SK-N-SH (cell line): ENCODE data around the gene SCN7A. TPM values are rescaled to one million over a fixed set of nuclear protein-coding genes. Genes with fewer than 3 reads are reported as not detected.

Source experiments
- CTCF ChIA-PET: fragments of 300-600, 350-600 bp; formaldehyde crosslinking; extraction: SDS; loops from one replicate; lab custom pipeline; 2021; lab: Yijun Ruan, JAX
- POLR2A ChIA-PET: fragments of 350-600 bp; sonication (Branson Sonifier 250); formaldehyde crosslinking; extraction: SDS; loops from one replicate; lab custom pipeline; 2020; ENCODE audit warnings: antibody characterized with exemption, inconsistent platforms; lab: Yijun Ruan, JAX
- DNase-seq: peaks from one replicate; pipeline ENCODE4 v3.0.0; 2012
- H2AFZ ChIP-seq: fragments of 200-600 bp; sonication (generic); 2 replicates; pipeline ENCODE4 v1.8.1; 2016; ENCODE audit warnings: antibody characterized with exemption, mild to moderate bottlenecking, low read depth
- H3F3A ChIP-seq: fragments of 200-600 bp; sonication (generic); replicated peaks from 2 replicates; pipeline ENCODE3; 2016; ENCODE audit warnings: antibody characterized with exemption, mild to moderate bottlenecking; ENCODE audit not compliant: insufficient read depth
- H3K27ac ChIP-seq, 2 experiments: fragments of 200-500 bp in 1 of 2; fragments of 200-600 bp in 1 of 2; sonication (Bioruptor generic) in 1 of 2; sonication (generic), shearing (Covaris generic) in 1 of 2; 2 replicates each; pipeline versions ENCODE4 v1.5.1 to v1.6.1; 2014 to 2016; ENCODE audit warnings: low read depth in 2 of 2, inconsistent platforms in 1 of 2, low read length in 1 of 2, mild to moderate bottlenecking in 1 of 2, mixed read lengths in 1 of 2
- H3K27me3 ChIP-seq: fragments of 200-600 bp; sonication (generic), shearing (Covaris generic); 2 replicates; pipeline ENCODE4 v1.6.1; 2016; ENCODE audit warnings: mixed run types; ENCODE audit not compliant: insufficient read depth
- H3K36me3 ChIP-seq, 2 experiments: fragments of 200-500 bp in 1 of 2; fragments of 200-600 bp in 1 of 2; sonication (Bioruptor generic) in 1 of 2; sonication (generic) in 1 of 2; replicated peaks in 1 of 2; 2 replicates each; pipeline versions ENCODE3 to v1.5.1; 2014 to 2016; ENCODE audit warnings: low read length in 1 of 2, mild to moderate bottlenecking in 1 of 2; ENCODE audit not compliant: insufficient read depth in 2 of 2, control insufficient read depth in 1 of 2
- H3K4me1 ChIP-seq, 2 experiments: fragments of 200-500 bp in 1 of 2; fragments of 200-600 bp in 1 of 2; sonication (Bioruptor generic) in 1 of 2; sonication (generic), shearing (Covaris generic) in 1 of 2; 2 replicates each; pipeline versions ENCODE4 v1.5.1 to v1.6.1; 2014 to 2016; ENCODE audit warnings: low read depth in 1 of 2, low read length in 1 of 2, mixed run types in 1 of 2; ENCODE audit not compliant: insufficient read depth in 2 of 2, control insufficient read depth in 1 of 2
- H3K4me2 ChIP-seq: fragments of 200-600 bp; sonication (generic), shearing (Covaris generic); 2 replicates; pipeline ENCODE4 v1.6.1; 2017; ENCODE audit warnings: mixed run types
- H3K4me3 ChIP-seq, 2 experiments: fragments of 200-500 bp in 1 of 2; fragments of 200-600 bp in 1 of 2; sonication (Bioruptor generic) in 1 of 2; sonication (generic), shearing (Covaris generic) in 1 of 2; 2 replicates each; pipeline versions ENCODE4 v1.5.1 to v1.8.1; 2014 to 2016; ENCODE audit warnings: low read depth in 2 of 2, inconsistent platforms in 1 of 2, low read length in 1 of 2, mild to moderate bottlenecking in 1 of 2, mixed read lengths in 1 of 2, moderate library complexity in 1 of 2
- H3K79me2 ChIP-seq: fragments of 200-600 bp; sonication (generic); 2 replicates; pipeline ENCODE4 v1.8.1; 2017; ENCODE audit warnings: mild to moderate bottlenecking; ENCODE audit not compliant: insufficient read depth
- H3K9ac ChIP-seq: fragments of 200-600 bp; sonication (generic); 2 replicates; pipeline ENCODE4 v1.6.1; 2017; ENCODE audit warnings: mixed run types
- H3K9me2 ChIP-seq: fragments of 200-600 bp; sonication (generic); 2 replicates; pipeline ENCODE4 v1.6.1; 2017; ENCODE audit warnings: mixed run types
- H3K9me3 ChIP-seq: fragments of 200-600 bp; sonication (generic); 2 replicates; pipeline ENCODE4 v1.6.1; 2017; ENCODE audit warnings: mixed run types, mild to moderate bottlenecking, moderate library complexity
- H4K20me1 ChIP-seq: fragments of 200-600 bp; sonication (generic); 2 replicates; pipeline ENCODE4 v1.6.1; 2017; ENCODE audit warnings: mild to moderate bottlenecking, mixed run types; ENCODE audit not compliant: insufficient read depth
- CHD2 ChIP-seq: fragments of 150-350 bp; IDR thresholded peaks from 2 replicates; pipeline ENCODE4 v1.6.1; 2018; ENCODE audit warnings: low read length; ENCODE audit not compliant: partially characterized antibody
- ELF1 ChIP-seq: IDR thresholded peaks from 2 replicates; pipeline ENCODE4 v1.4.0; 2012
- EZH2phosphoT487 ChIP-seq: fragments of 200-600 bp; sonication (generic); IDR thresholded peaks from 2 replicates; pipeline ENCODE4 v1.6.1; 2017; ENCODE audit warnings: low read depth, mixed run types, mild to moderate bottlenecking, antibody characterized with exemption, moderate library complexity, borderline replicate concordance
- FOSL2 ChIP-seq: IDR thresholded peaks from 2 replicates; pipeline ENCODE4 v1.4.0; 2012; ENCODE audit warnings: low read depth, mild to moderate bottlenecking, moderate library complexity, borderline replicate concordance
- FOXM1 ChIP-seq: IDR thresholded peaks from 2 replicates; pipeline ENCODE4 v1.4.0; 2012; ENCODE audit warnings: low read depth, mild to moderate bottlenecking
- GABPA ChIP-seq: IDR thresholded peaks from 2 replicates; pipeline ENCODE4 v1.4.0; 2012; ENCODE audit warnings: low read depth, mild to moderate bottlenecking
- GATA2 ChIP-seq: sonication (generic); formaldehyde crosslinking; IDR thresholded peaks from 2 replicates; pipeline ENCODE4 v1.5.0; 2020; ENCODE audit warnings: mild to moderate bottlenecking, missing genetic modification reagents
- JUND ChIP-seq: IDR thresholded peaks from 2 replicates; pipeline ENCODE4 v1.4.0; 2012
- MXI1 ChIP-seq: IDR thresholded peaks from 2 replicates; pipeline ENCODE4 v1.6.1; 2012; ENCODE audit warnings: mild to moderate bottlenecking, low read depth, low read length, improper control_type of control experiment
- NFIC ChIP-seq: IDR thresholded peaks from 2 replicates; pipeline ENCODE4 v1.4.0; 2012; ENCODE audit warnings: borderline replicate concordance
- SIN3A ChIP-seq: IDR thresholded peaks from 2 replicates; pipeline ENCODE4 v1.6.1; 2012; ENCODE audit warnings: low read depth, mild to moderate bottlenecking, low read length, moderate library complexity, borderline replicate concordance
- TEAD4 ChIP-seq: IDR thresholded peaks from 2 replicates; pipeline ENCODE4 v1.4.0; 2012; ENCODE audit warnings: mild to moderate bottlenecking, borderline replicate concordance; ENCODE audit not compliant: insufficient read depth
- YY1 ChIP-seq: IDR thresholded peaks from 2 replicates; pipeline ENCODE4 v1.4.0; 2012; ENCODE audit warnings: low read depth, mild to moderate bottlenecking
- ZBTB33 ChIP-seq: IDR thresholded peaks from 2 replicates; pipeline ENCODE4 v1.4.0; 2012; ENCODE audit warnings: low read depth, borderline replicate concordance
- WGBS: methylation state at CpG from one replicate; pipeline ENCODE4 v1.1.6; 2017; ENCODE audit warnings: low lambda C conversion rate; 5-methylcytosine and 5-hydroxymethylcytosine counted together
- polyA plus RNA-seq, 3 experiments: library from polyadenylated mRNA; depleted of rRNA; stranded (reverse); fragments of >200 nt; gene quantifications; 2 replicates each; pipeline ENCODE4 v1.2.3, GENCODE V29; 2012
- TF ChIP-seq, protein P1 (sequence below): IDR thresholded peaks from 2 replicates; pipeline ENCODE4; 2012
- TF ChIP-seq, protein P2 (sequence below): IDR thresholded peaks from 2 replicates; pipeline ENCODE4 v1.6.1; 2012; ENCODE audit warnings: mild to moderate bottlenecking, low read depth, low read length, moderate library complexity
- TF ChIP-seq, protein P3 (sequence below): IDR thresholded peaks from 2 replicates; pipeline ENCODE4 v1.4.0; 2012; ENCODE audit warnings: low read depth

The SCN7A gene
- polyA plus RNA-seq, 1 of the 3 experiments (the other 2 are of a cell fraction), result 0.02 TPM

DNA sequence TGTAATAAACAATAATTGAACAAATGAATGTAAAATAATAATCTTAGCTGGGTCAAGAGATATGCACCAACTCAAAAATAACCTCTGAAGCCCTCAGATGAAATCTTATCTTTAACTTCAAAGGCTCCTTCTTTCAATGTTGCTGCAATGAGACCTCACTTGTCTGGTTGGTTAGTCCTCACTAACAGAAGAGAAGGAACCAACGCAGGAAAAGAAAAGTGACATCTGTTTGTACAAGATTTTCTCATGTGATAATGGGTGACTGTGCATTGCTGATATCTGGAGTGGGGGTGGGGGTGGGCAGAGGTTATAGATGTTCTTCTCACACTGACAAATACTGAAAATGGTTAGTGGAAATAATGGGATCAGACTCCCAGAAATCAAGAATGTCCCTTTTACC is 2.6 kb downstream of the SCN7A start:
- H2AFZ ChIP-seq, result no peak overlapping the region
- H3K27me3 ChIP-seq, result no peaks in the 10 kb centered on the region
- WGBS, result 10% methylated on average over 1 of the region's 1 CpG
- no peak for DNase-seq
- TF ChIP-seq, protein P1, sequence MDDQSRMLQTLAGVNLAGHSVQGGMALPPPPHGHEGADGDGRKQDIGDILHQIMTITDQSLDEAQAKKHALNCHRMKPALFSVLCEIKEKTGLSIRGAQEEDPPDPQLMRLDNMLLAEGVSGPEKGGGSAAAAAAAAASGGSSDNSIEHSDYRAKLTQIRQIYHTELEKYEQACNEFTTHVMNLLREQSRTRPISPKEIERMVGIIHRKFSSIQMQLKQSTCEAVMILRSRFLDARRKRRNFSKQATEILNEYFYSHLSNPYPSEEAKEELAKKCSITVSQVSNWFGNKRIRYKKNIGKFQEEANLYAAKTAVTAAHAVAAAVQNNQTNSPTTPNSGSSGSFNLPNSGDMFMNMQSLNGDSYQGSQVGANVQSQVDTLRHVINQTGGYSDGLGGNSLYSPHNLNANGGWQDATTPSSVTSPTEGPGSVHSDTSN, result no peak
- no peak for TF ChIP-seq SIN3A
- no peak for TF ChIP-seq JUND
- no peak for TF ChIP-seq CHD2
- no peak for TF ChIP-seq GABPA
- TF ChIP-seq, protein P2, sequence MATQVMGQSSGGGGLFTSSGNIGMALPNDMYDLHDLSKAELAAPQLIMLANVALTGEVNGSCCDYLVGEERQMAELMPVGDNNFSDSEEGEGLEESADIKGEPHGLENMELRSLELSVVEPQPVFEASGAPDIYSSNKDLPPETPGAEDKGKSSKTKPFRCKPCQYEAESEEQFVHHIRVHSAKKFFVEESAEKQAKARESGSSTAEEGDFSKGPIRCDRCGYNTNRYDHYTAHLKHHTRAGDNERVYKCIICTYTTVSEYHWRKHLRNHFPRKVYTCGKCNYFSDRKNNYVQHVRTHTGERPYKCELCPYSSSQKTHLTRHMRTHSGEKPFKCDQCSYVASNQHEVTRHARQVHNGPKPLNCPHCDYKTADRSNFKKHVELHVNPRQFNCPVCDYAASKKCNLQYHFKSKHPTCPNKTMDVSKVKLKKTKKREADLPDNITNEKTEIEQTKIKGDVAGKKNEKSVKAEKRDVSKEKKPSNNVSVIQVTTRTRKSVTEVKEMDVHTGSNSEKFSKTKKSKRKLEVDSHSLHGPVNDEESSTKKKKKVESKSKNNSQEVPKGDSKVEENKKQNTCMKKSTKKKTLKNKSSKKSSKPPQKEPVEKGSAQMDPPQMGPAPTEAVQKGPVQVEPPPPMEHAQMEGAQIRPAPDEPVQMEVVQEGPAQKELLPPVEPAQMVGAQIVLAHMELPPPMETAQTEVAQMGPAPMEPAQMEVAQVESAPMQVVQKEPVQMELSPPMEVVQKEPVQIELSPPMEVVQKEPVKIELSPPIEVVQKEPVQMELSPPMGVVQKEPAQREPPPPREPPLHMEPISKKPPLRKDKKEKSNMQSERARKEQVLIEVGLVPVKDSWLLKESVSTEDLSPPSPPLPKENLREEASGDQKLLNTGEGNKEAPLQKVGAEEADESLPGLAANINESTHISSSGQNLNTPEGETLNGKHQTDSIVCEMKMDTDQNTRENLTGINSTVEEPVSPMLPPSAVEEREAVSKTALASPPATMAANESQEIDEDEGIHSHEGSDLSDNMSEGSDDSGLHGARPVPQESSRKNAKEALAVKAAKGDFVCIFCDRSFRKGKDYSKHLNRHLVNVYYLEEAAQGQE, result no peak
- TF ChIP-seq NFIC, result no peak
- no peak for TF ChIP-seq FOSL2
- TF ChIP-seq, protein P3, sequence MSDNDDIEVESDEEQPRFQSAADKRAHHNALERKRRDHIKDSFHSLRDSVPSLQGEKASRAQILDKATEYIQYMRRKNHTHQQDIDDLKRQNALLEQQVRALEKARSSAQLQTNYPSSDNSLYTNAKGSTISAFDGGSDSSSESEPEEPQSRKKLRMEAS, result no peak
- no peak for TF ChIP-seq EZH2phosphoT487
- TF ChIP-seq FOXM1, result no peak
- no peak for TF ChIP-seq ELF1
- TF ChIP-seq YY1, result no peak
- no peak for TF ChIP-seq TEAD4
- TF ChIP-seq MXI1, result no peak
- no peak for TF ChIP-seq ZBTB33
- no peak for TF ChIP-seq GATA2 (CRISPR knock-in tag)
- H3K9me3 ChIP-seq, result no peaks in the 10 kb centered on the region
- CTCF ChIA-PET, result interaction anchor here (2.8 kb wide), 1 partner anchor 25 kb away, joined by 9 read pairs; no protein-coding TSS in a partner anchor
- no peaks in the 10 kb centered on the region for H3F3A ChIP-seq
- no peak overlapping the region for H3K9ac ChIP-seq
- no peak overlapping the region for H3K4me3 ChIP-seq
- H3K4me2 ChIP-seq, result no peak overlapping the region
- POLR2A ChIA-PET, result no interaction called here
- peaks cover 0 to 9% of the 10 kb centered on the region in 2 experiments; a peak in 2 of 4 replicates for H3K4me1 ChIP-seq
- H3K9me2 ChIP-seq, result no peaks in the 10 kb centered on the region
- no peaks in the 10 kb centered on the region for H3K79me2 ChIP-seq
- no peaks in the 10 kb centered on the region for H3K36me3 ChIP-seq
- H4K20me1 ChIP-seq, result no peaks in the 10 kb centered on the region
- no peak overlapping the region for H3K27ac ChIP-seq
